HL-60 (cell line): ENCODE data around the gene EPHA2.

Experiments used
- CTCF ChIP-seq: IDR thresholded peaks from one replicate; pipeline ENCODE4 v1.5.1; 2011; ENCODE audit warnings: low read length, control low read depth, inconsistent platforms; ENCODE audit not compliant: insufficient read depth
- GABPA ChIP-seq: IDR thresholded peaks from 2 replicates; pipeline ENCODE4 v1.6.1; 2012; ENCODE audit warnings: low read depth
- POLR2AphosphoS5 ChIP-seq: IDR thresholded peaks from 2 replicates; pipeline ENCODE4 v1.6.1; 2012; ENCODE audit warnings: low read depth
- REST ChIP-seq: IDR thresholded peaks from 2 replicates; pipeline ENCODE4 v1.6.1; 2012; ENCODE audit warnings: low read depth; ENCODE audit not compliant: insufficient replicate concordance

GRCh38 chr1:16133007-16133961, 22.6 kb downstream of the EPHA2 start:
- TF ChIP-seq POLR2AphosphoS5 (no peak), CTCF (no peak), REST (no peak), GABPA (no peak)
